HL-60 (cell line): ENCODE measurements around the gene POLR2H.

Experiments used
- DNase-seq, 2 experiments: peaks; one replicate each; pipeline ENCODE4 v3.0.0-alpha.2; 2010 to 2020; ENCODE audit warnings: low read depth in 1 of 2, low spot score in 1 of 2
- H3K27ac ChIP-seq: fragments of 250-450 bp; sonication (Bioruptor Pico); replicated peaks from 2 replicates; pipeline ENCODE4 v1.5.1; 2020; ENCODE audit warnings: mild to moderate bottlenecking, moderate library complexity
- H3K27me3 ChIP-seq: fragments of 250-450 bp; sonication (Bioruptor Pico); 2 replicates; pipeline ENCODE4 v1.5.1; 2021; ENCODE audit warnings: mild to moderate bottlenecking, moderate library complexity; ENCODE audit not compliant: insufficient read depth, poor library complexity, severe bottlenecking
- H3K4me3 ChIP-seq: replicated peaks from 2 replicates; pipeline ENCODE4 v1.5.1; 2011; ENCODE audit warnings: mild to moderate bottlenecking, control low read depth, low read length; ENCODE audit not compliant: insufficient read depth
- GABPA ChIP-seq: IDR thresholded peaks from 2 replicates; pipeline ENCODE4 v1.6.1; 2012; ENCODE audit warnings: low read depth
- POLR2AphosphoS5 ChIP-seq: IDR thresholded peaks from 2 replicates; pipeline ENCODE4 v1.6.1; 2012; ENCODE audit warnings: low read depth
- SPI1 ChIP-seq: IDR thresholded peaks from 2 replicates; pipeline ENCODE4 v1.6.1; 2012; ENCODE audit warnings: low read depth, mild to moderate bottlenecking, borderline replicate concordance
- TF ChIP-seq, protein P1 (sequence below): IDR thresholded peaks from 2 replicates; pipeline ENCODE4 v1.6.1; 2012; ENCODE audit warnings: low read depth; ENCODE audit not compliant: insufficient replicate concordance
- TF ChIP-seq, protein P2 (sequence below): IDR thresholded peaks from one replicate; pipeline ENCODE4 v1.5.1; 2011; ENCODE audit warnings: low read length, control low read depth, inconsistent platforms; ENCODE audit not compliant: insufficient read depth

POLR2H gene

DNA sequence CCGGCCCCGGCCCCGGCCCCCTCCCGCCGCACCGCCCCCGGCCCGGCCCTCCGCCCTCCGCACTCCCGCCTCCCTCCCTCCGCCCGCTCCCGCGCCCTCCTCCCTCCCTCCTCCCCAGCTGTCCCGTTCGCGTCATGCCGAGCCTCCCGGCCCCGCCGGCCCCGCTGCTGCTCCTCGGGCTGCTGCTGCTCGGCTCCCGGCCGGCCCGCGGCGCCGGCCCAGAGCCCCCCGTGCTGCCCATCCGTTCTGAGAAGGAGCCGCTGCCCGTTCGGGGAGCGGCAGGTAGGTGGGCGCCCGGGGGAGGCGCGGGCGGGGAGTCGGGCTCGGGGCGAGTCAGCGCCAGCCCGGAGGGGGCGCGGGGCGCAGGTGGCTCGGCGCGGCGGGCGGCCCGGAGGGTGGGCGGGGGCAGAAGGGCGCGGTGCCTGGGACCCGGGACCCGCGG lies 18.7 kb downstream of the POLR2H start:
- Histone ChIP-seq H3K27me3 (peaks cover 36% of the 10 kb centered on the region), H3K4me3 (no peak overlapping the region), H3K27ac (no peak overlapping the region)
- DNase-seq = no peak
- no peak for TF ChIP-seq SPI1
- no peak for TF ChIP-seq GABPA
- TF ChIP-seq, protein P1, sequence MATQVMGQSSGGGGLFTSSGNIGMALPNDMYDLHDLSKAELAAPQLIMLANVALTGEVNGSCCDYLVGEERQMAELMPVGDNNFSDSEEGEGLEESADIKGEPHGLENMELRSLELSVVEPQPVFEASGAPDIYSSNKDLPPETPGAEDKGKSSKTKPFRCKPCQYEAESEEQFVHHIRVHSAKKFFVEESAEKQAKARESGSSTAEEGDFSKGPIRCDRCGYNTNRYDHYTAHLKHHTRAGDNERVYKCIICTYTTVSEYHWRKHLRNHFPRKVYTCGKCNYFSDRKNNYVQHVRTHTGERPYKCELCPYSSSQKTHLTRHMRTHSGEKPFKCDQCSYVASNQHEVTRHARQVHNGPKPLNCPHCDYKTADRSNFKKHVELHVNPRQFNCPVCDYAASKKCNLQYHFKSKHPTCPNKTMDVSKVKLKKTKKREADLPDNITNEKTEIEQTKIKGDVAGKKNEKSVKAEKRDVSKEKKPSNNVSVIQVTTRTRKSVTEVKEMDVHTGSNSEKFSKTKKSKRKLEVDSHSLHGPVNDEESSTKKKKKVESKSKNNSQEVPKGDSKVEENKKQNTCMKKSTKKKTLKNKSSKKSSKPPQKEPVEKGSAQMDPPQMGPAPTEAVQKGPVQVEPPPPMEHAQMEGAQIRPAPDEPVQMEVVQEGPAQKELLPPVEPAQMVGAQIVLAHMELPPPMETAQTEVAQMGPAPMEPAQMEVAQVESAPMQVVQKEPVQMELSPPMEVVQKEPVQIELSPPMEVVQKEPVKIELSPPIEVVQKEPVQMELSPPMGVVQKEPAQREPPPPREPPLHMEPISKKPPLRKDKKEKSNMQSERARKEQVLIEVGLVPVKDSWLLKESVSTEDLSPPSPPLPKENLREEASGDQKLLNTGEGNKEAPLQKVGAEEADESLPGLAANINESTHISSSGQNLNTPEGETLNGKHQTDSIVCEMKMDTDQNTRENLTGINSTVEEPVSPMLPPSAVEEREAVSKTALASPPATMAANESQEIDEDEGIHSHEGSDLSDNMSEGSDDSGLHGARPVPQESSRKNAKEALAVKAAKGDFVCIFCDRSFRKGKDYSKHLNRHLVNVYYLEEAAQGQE = no peak
- TF ChIP-seq POLR2AphosphoS5 = no peak
- TF ChIP-seq, protein P2, sequence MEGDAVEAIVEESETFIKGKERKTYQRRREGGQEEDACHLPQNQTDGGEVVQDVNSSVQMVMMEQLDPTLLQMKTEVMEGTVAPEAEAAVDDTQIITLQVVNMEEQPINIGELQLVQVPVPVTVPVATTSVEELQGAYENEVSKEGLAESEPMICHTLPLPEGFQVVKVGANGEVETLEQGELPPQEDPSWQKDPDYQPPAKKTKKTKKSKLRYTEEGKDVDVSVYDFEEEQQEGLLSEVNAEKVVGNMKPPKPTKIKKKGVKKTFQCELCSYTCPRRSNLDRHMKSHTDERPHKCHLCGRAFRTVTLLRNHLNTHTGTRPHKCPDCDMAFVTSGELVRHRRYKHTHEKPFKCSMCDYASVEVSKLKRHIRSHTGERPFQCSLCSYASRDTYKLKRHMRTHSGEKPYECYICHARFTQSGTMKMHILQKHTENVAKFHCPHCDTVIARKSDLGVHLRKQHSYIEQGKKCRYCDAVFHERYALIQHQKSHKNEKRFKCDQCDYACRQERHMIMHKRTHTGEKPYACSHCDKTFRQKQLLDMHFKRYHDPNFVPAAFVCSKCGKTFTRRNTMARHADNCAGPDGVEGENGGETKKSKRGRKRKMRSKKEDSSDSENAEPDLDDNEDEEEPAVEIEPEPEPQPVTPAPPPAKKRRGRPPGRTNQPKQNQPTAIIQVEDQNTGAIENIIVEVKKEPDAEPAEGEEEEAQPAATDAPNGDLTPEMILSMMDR = no peak

DNA sequence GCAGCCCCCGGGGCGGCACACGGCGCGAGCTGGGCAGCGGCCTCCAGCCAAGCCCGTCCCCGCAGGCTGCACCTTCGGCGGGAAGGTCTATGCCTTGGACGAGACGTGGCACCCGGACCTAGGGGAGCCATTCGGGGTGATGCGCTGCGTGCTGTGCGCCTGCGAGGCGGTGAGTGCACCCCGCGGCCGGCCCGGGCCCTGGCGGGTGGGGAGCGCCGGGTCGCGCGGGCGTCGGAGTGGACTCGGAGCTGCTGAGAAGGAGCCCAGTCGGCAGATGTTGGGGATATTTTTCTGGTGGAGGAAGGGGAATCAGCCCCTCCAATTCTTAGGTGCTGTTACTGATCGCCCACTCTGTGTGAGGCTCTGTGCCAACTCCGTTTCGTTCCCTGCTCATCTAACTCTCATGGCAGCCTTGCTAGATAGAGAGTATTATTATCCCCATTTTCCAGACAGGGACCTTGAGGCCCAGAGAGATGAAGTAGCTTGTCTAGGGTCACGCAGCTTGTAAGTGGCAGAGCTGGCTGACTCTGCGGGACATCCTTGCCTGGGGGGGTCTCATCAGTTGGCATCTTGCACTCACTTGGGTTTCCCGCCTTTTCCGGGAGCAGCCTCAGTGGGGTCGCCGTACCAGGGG lies 19.2 kb downstream of the POLR2H start:
- no peak overlapping the region for H3K4me3 ChIP-seq
- no peak overlapping the region for H3K27ac ChIP-seq
- no peak for DNase-seq
- no peak for TF ChIP-seq SPI1
- TF ChIP-seq, protein P1 = no peak
- peaks cover 35% of the 10 kb centered on the region for H3K27me3 ChIP-seq

DNA sequence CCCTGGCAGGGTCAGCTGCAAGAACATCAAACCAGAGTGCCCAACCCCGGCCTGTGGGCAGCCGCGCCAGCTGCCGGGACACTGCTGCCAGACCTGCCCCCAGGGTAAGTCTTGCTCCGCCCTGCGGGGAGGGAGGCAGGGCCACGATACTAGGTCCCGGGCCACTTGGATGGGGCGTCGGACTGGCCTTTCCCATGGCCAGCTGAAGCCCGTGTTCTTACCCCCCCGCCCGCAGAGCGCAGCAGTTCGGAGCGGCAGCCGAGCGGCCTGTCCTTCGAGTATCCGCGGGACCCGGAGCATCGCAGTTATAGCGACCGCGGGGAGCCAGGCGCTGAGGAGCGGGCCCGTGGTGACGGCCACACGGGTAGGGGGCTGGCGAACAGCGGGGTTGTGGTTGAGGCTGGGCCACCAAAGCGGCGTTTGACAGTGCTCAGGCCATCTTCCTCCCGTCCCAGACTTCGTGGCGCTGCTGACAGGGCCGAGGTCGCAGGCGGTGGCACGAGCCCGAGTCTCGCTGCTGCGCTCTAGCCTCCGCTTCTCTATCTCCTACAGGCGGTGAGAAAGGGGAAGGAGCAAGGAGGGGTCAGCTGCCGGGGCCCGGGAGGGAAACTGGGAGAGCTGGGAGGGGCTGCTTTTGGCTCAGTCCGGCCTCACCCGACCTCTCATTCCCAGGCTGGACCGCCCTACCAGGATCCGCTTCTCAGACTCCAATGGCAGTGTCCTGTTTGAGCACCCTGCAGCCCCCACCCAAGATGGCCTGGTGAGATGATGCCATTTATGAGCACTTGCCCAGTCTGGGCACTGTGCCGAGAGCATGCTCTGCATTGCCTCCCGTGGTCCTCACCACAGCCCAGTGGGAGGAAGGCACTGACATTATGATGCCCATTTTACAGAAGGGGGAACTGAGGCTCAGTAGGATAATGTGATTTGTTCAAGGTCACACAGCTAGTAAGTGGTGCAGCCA lies 20.0 kb downstream of the POLR2H start:
- TF ChIP-seq GABPA = no peak
- TF ChIP-seq, protein P1 = no peak
- TF ChIP-seq SPI1 = no peak
- TF ChIP-seq POLR2AphosphoS5 = no peak
- TF ChIP-seq, protein P2 = no peak
- Histone ChIP-seq H3K4me3 (no peak overlapping the region), H3K27ac (no peak overlapping the region), H3K27me3 (peaks cover 33% of the 10 kb centered on the region)
- peak in 1 of 2 experiments; percentile 34 for DNase-seq
